GM23338 (cell line): ENCODE data around the gene VARS2. TPM values are rescaled to one million over a fixed set of nuclear protein-coding genes. Genes with fewer than 3 reads are reported as not detected.

ENCODE experiments used
- ATAC-seq: fragments of 200-7000 bp; cut with Tn5 transposase; 3 replicates; pipeline ENCODE4 v1.9.1; 2020
- DNase-seq: peaks from one replicate; pipeline ENCODE4 v3.0.0-alpha.2; 2015; ENCODE audit warnings: low spot score
- H2AFZ ChIP-seq: fragments of 200-600 bp; sonication (generic); 2 replicates; pipeline ENCODE4 v1.8.0; 2016; ENCODE audit warnings: antibody characterized with exemption, mild to moderate bottlenecking, moderate library complexity
- H3F3A ChIP-seq: fragments of 200-600 bp; sonication (generic); replicated peaks from 2 replicates; pipeline ENCODE4 v1.8.0; 2017; ENCODE audit warnings: antibody characterized with exemption, mixed run types, low read depth
- H3K27ac ChIP-seq: fragments of 200-600 bp; sonication (generic); 2 replicates; pipeline ENCODE4 v1.6.1; 2016; ENCODE audit warnings: low read depth
- H3K27me3 ChIP-seq: fragments of 200-600 bp; sonication (generic); 2 replicates; pipeline ENCODE4 v1.8.0; 2016; ENCODE audit warnings: mild to moderate bottlenecking, mixed run types, moderate library complexity; ENCODE audit not compliant: insufficient read depth
- H3K36me3 ChIP-seq: fragments of 200-600 bp; sonication (generic); 2 replicates; pipeline ENCODE4 v1.8.0; 2016; ENCODE audit warnings: mild to moderate bottlenecking; ENCODE audit not compliant: insufficient read depth
- H3K4me1 ChIP-seq: fragments of 200-600 bp; sonication (generic); 2 replicates; pipeline ENCODE4 v1.8.0; 2016; ENCODE audit warnings: mild to moderate bottlenecking, moderate library complexity; ENCODE audit not compliant: insufficient read depth
- H3K4me2 ChIP-seq: fragments of 200-600 bp; sonication (generic); 2 replicates; pipeline ENCODE4 v1.7.1; 2017; ENCODE audit warnings: mixed run types
- H3K4me3 ChIP-seq: fragments of 200-600 bp; sonication (generic); 2 replicates; pipeline ENCODE4 v1.6.1; 2016; ENCODE audit warnings: mixed run types
- H3K79me2 ChIP-seq: fragments of 200-600 bp; sonication (generic); replicated peaks from 2 replicates; pipeline ENCODE4 v1.8.0; 2017; ENCODE audit warnings: mild to moderate bottlenecking; ENCODE audit not compliant: insufficient read depth
- H3K9me2 ChIP-seq: fragments of 200-600 bp; sonication (generic); 2 replicates; pipeline ENCODE4 v1.8.0; 2017; ENCODE audit not compliant: insufficient read depth
- H4K20me1 ChIP-seq: fragments of 200-600 bp; sonication (generic); replicated peaks from 2 replicates; pipeline ENCODE4 v1.8.0; 2017; ENCODE audit warnings: mild to moderate bottlenecking; ENCODE audit not compliant: insufficient read depth
- H3K27ac Mint-ChIP-seq: 2 replicates; pipeline ENCODE4 v1.8.0; 2020; ENCODE audit warnings: inconsistent platforms, mild to moderate bottlenecking, moderate library complexity, mixed read lengths
- H3K27me3 Mint-ChIP-seq: 3 replicates; pipeline ENCODE4 v1.8.0; 2022; ENCODE audit warnings: low read depth, mild to moderate bottlenecking, moderate library complexity, mixed read lengths, inconsistent platforms; ENCODE audit not compliant: insufficient read depth, poor library complexity
- H3K36me3 Mint-ChIP-seq: 3 replicates; pipeline ENCODE4 v1.8.0; 2021; ENCODE audit warnings: low read depth, mild to moderate bottlenecking, inconsistent platforms, moderate library complexity, mixed read lengths
- H3K4me1 Mint-ChIP-seq: 3 replicates; pipeline ENCODE4 v1.8.0; 2020; ENCODE audit warnings: mild to moderate bottlenecking, inconsistent platforms, mixed read lengths
- H3K4me3 Mint-ChIP-seq: 3 replicates; pipeline ENCODE4 v1.8.0; 2021; ENCODE audit warnings: moderate library complexity, mild to moderate bottlenecking, inconsistent platforms, mixed read lengths
- H3K9me3 Mint-ChIP-seq: 3 replicates; pipeline ENCODE4 v1.8.0; 2020; ENCODE audit warnings: moderate library complexity, mild to moderate bottlenecking, inconsistent platforms, mixed read lengths
- CREB1 ChIP-seq: fragments of 250-450 bp; sonication (Bioruptor Pico); IDR thresholded peaks from 2 replicates; pipeline ENCODE4 v1.5.0; 2020; ENCODE audit warnings: low read depth, mild to moderate bottlenecking, moderate library complexity
- CTCF ChIP-seq, 2 experiments: fragments of 200-600 bp in 1 of 2; sonication (generic) in 1 of 2; conservative IDR thresholded peaks; 2 replicates each; pipeline versions ENCODE4 v1.5.1 to v1.6.1; 2016 to 2017; ENCODE audit warnings: antibody characterized with exemption in 2 of 2, low read depth in 2 of 2, mild to moderate bottlenecking in 2 of 2, moderate library complexity in 1 of 2
- EZH2 ChIP-seq: fragments of 200-600 bp; sonication (generic); IDR thresholded peaks from one replicate; pipeline ENCODE4 v1.8.0; 2017; ENCODE audit warnings: antibody characterized with exemption, mild to moderate bottlenecking, low read depth; ENCODE audit not compliant: unreplicated experiment
- EZH2phosphoT487 ChIP-seq: fragments of 200-600 bp; sonication (generic); IDR thresholded peaks from one replicate; pipeline ENCODE4 v1.8.1; 2018; ENCODE audit warnings: antibody characterized with exemption; ENCODE audit not compliant: unreplicated experiment
- JUNB ChIP-seq: IDR thresholded peaks from one replicate; pipeline ENCODE4 v1.6.1; 2016; ENCODE audit warnings: antibody characterized with exemption; ENCODE audit not compliant: unreplicated experiment
- NANOG ChIP-seq: IDR thresholded peaks from 2 replicates; pipeline ENCODE4 v1.6.1; 2016; ENCODE audit warnings: antibody characterized with exemption, borderline replicate concordance
- POLR2AphosphoS5 ChIP-seq: IDR thresholded peaks from 2 replicates; pipeline ENCODE4 v1.6.1; 2016; ENCODE audit warnings: antibody characterized with exemption, low read depth
- REST ChIP-seq: IDR thresholded peaks from one replicate; pipeline ENCODE4 v1.6.1; 2018; ENCODE audit warnings: antibody characterized with exemption; ENCODE audit not compliant: unreplicated experiment
- STAT1 ChIP-seq: IDR thresholded peaks from one replicate; pipeline ENCODE4 v1.6.1; 2016; ENCODE audit warnings: antibody characterized with exemption; ENCODE audit not compliant: unreplicated experiment
- ZNF114 ChIP-seq: fragments of 250-450 bp; sonication (Bioruptor Pico); IDR thresholded peaks from 2 replicates; pipeline ENCODE4 v1.5.0; 2020; ENCODE audit warnings: mild to moderate bottlenecking, moderate library complexity
- polyA plus RNA-seq: library from polyadenylated mRNA; unstranded; fragments of >200 nt; fragmentation: Nextera tagmentation; extraction: Ambion mirVana; gene quantifications from 2 replicates; pipeline ENCODE4 v1.2.1, GENCODE V29; 2016
- total RNA-seq: library from RNA; depleted of rRNA; stranded (reverse); fragments of >200 nt; shearing (Covaris generic); gene quantifications from 2 replicates; pipeline ENCODE4 v1.2.3, GENCODE V29; 2014

Gene VARS2
- total and polyA plus RNA-seq, 2 experiments from 2014 or later = 13.7 to 36.4 TPM

- Histone ChIP-seq H3K4me3 (no peak overlapping the region), H3K27ac (no peak overlapping the region), H3K4me2 (no peak overlapping the region), H3K9me2 (no peaks in the 10 kb centered on the region), H2AFZ (no peak overlapping the region), H3K4me1 (peaks cover 8% of the 10 kb centered on the region; the same call in 1 of the 2 replicates), H4K20me1 (no peaks in the 10 kb centered on the region), H3K27me3 (no peaks in the 10 kb centered on the region), H3F3A (0 out of 2 replicates have a peak, but pooled peaks cover 17% of the 10 kb centered on the region), H3K79me2 (no peaks in the 10 kb centered on the region), H3K36me3 (peaks cover 3% of the 10 kb centered on the region; the same call in 1 of the 2 replicates)
- Mint-ChIP-seq H3K9me3 (no peaks in the 10 kb centered on the region; the same call in 2 of the 3 replicates), H3K36me3 (peaks cover 64% of the 10 kb centered on the region), H3K27me3 (peaks cover 21% of the 10 kb centered on the region), H3K4me3 (no peak overlapping the region), H3K4me1 (peaks cover 20% of the 10 kb centered on the region), H3K27ac (peak overlapping the region; percentile 18; the same call in 1 of the 2 replicates)
- DNase-seq = no peak
- no peak for TF ChIP-seq ZNF114
- TF ChIP-seq EZH2phosphoT487 = no peak
- TF ChIP-seq CTCF (conservative IDR thresholded peaks at IDR 0.05; ENCODE audit: low read depth in 2 of 2) = no peak
- no peak for TF ChIP-seq NANOG
- TF ChIP-seq EZH2 = no peak
- no peak for TF ChIP-seq JUNB
- TF ChIP-seq POLR2AphosphoS5 = no peak
- TF ChIP-seq CREB1 = no peak
- ATAC-seq = no peak
These were observed 3.4 kb downstream of the VARS2 start for GRCh38 chr6:30917487-30917886.

GRCh38 chr6:30918670-30919069 lies 4.6 kb downstream of the VARS2 start:
- Histone ChIP-seq H2AFZ (no peak overlapping the region), H3K27me3 (no peaks in the 10 kb centered on the region), H3F3A (0 out of 2 replicates have a peak, but pooled peaks cover 9% of the 10 kb centered on the region), H3K4me2 (no peak overlapping the region), H3K27ac (no peak overlapping the region), H3K4me3 (no peak overlapping the region), H3K36me3 (no peaks in the 10 kb centered on the region; the same call in 1 of the 2 replicates), H3K9me2 (no peaks in the 10 kb centered on the region), H4K20me1 (no peaks in the 10 kb centered on the region), H3K4me1 (peaks cover 8% of the 10 kb centered on the region; the same call in 1 of the 2 replicates), H3K79me2 (no peaks in the 10 kb centered on the region)
- DNase-seq = no peak
- H3K4me1 Mint-ChIP-seq = peaks cover 26% of the 10 kb centered on the region
- H3K27me3 Mint-ChIP-seq = peaks cover 14% of the 10 kb centered on the region
- no peak overlapping the region for H3K4me3 Mint-ChIP-seq
- H3K36me3 Mint-ChIP-seq = peaks cover 66% of the 10 kb centered on the region
- ATAC-seq = no peak
- no peaks in the 10 kb centered on the region; the same call in 2 of the 3 replicates for H3K9me3 Mint-ChIP-seq
- no peak for TF ChIP-seq EZH2
- TF ChIP-seq JUNB = no peak
- TF ChIP-seq STAT1 = no peak
- no peak for TF ChIP-seq ZNF114
- H3K27ac Mint-ChIP-seq = no peak overlapping the region

GRCh38 chr6:30922447-30922852 lies 8.4 kb downstream of the VARS2 start:
- no peaks in the 10 kb centered on the region for H3K9me2 ChIP-seq
- Mint-ChIP-seq H3K27me3 (peaks cover 14% of the 10 kb centered on the region), H3K9me3 (no peaks in the 10 kb centered on the region; the same call in 2 of the 3 replicates), H3K4me3 (no peak overlapping the region), H3K4me1 (peaks cover 19% of the 10 kb centered on the region), H3K27ac (peak overlapping the region; percentile 6; the same call in 1 of the 2 replicates), H3K36me3 (peaks cover 67% of the 10 kb centered on the region)
- H3K27ac ChIP-seq = no peak overlapping the region
- no peaks in the 10 kb centered on the region for H3K79me2 ChIP-seq
- no peaks in the 10 kb centered on the region for H3F3A ChIP-seq
- H3K4me1 ChIP-seq = no peaks in the 10 kb centered on the region
- no peaks in the 10 kb centered on the region; the same call in 1 of the 2 replicates for H3K36me3 ChIP-seq
- H3K4me3 ChIP-seq = no peak overlapping the region
- no peak overlapping the region for H2AFZ ChIP-seq
- DNase-seq (no peak), ATAC-seq (peak; percentile 52)
- H4K20me1 ChIP-seq = no peaks in the 10 kb centered on the region; the same call in 1 of the 2 replicates
- H3K4me2 ChIP-seq = no peak overlapping the region
- H3K27me3 ChIP-seq = no peaks in the 10 kb centered on the region
- no peak for TF ChIP-seq STAT1
- TF ChIP-seq REST = no peak
- no peak for TF ChIP-seq ZNF114
- no peak for TF ChIP-seq CREB1
- TF ChIP-seq CTCF (conservative IDR thresholded peaks at IDR 0.05; ENCODE audit: low read depth in 2 of 2) = no peak
- TF ChIP-seq NANOG = no peak
- no peak for TF ChIP-seq POLR2AphosphoS5
